ENCODE results near the gene GDF3.

Gene GDF3

GRCh38 chr12:7656121-7656520, 39.5 kb downstream of the GDF3 start:
- no peak overlapping the region for H3K4ac ChIP-seq (ENCODE audit: low read length)
- no peak overlapping the region for H2BK120ac ChIP-seq (ENCODE audit: low read depth, low read length)
- no peak overlapping the region for H3K14ac ChIP-seq (ENCODE audit: low read length)
- WGBS, 2 donors (ENCODE audit: extremely low coverage in 2 of 2, insufficient read length in 2 of 2, insufficient replicate concordance in 1 of 2) = no CpG with 5 or more reads among the region's 5 CpGs
- no peaks in the 10 kb centered on the region for H3K79me1 ChIP-seq (ENCODE audit: low read depth, low read length)
- no peak overlapping the region for H3K9ac ChIP-seq (ENCODE audit: low read depth, low read length, poor library complexity)
- H3K27ac ChIP-seq (replicated peaks; ENCODE audit: low read length) = no peak overlapping the region
- H3K36me3 ChIP-seq (replicated peaks in 1 of 2; ENCODE audit: control insufficient read depth in 2 of 2, insufficient read depth in 2 of 2, low read length in 2 of 2) = no peaks in the 10 kb centered on the region
- H3K9me3 ChIP-seq (replicated peaks in 1 of 2; ENCODE audit: control insufficient read depth in 2 of 2, insufficient read depth in 1 of 2, low read depth in 1 of 2, low read length in 2 of 2) = no peaks in the 10 kb centered on the region
- H2AK5ac ChIP-seq (ENCODE audit: low read depth, low read length) = no peak overlapping the region
- no peak overlapping the region for H3K18ac ChIP-seq (ENCODE audit: low read length)
- H4K91ac ChIP-seq (ENCODE audit: low read depth, low read length, poor library complexity) = no peak overlapping the region
- H4K8ac ChIP-seq (ENCODE audit: low read depth, low read length) = no peak overlapping the region
- no peak overlapping the region for H2BK15ac ChIP-seq (ENCODE audit: low read length)
- H3K4me3 ChIP-seq (ENCODE audit: low read length in 2 of 2) = no peak overlapping the region
- H3K23ac ChIP-seq (ENCODE audit: low read depth, low read length, poor library complexity) = no peak overlapping the region
- H3K27me3 ChIP-seq (ENCODE audit: control insufficient read depth in 3 of 3, insufficient read depth in 3 of 3, low read depth in 1 of 3, low read length in 3 of 3) = no peaks in the 10 kb centered on the region
- no peaks in the 10 kb centered on the region for H3K4me1 ChIP-seq (ENCODE audit: control insufficient read depth in 2 of 2, insufficient read depth in 1 of 2, low read depth in 1 of 2, low read length in 2 of 2)
- no peak for DNase-seq (ENCODE audit: low spot score)
- no peak overlapping the region for H2BK5ac ChIP-seq (ENCODE audit: low read length)
- H2BK12ac ChIP-seq (ENCODE audit: low read length) = no peak overlapping the region
- H3K4me2 ChIP-seq (ENCODE audit: insufficient read depth, low read length, poor library complexity, severe bottlenecking) = no peak overlapping the region
- no peak overlapping the region for H2AFZ ChIP-seq (ENCODE audit: low read length)

- H2BK12ac ChIP-seq (ENCODE audit: low read length) = no peak overlapping the region
- no CpG with 5 or more reads among the region's 5 CpGs for WGBS, 2 donors (ENCODE audit: extremely low coverage in 2 of 2, insufficient read length in 2 of 2, insufficient replicate concordance in 1 of 2)
- DNase-seq (ENCODE audit: low spot score) = no peak
- H2BK120ac ChIP-seq (ENCODE audit: low read depth, low read length) = no peak overlapping the region
- no peak overlapping the region for H3K4me2 ChIP-seq (ENCODE audit: insufficient read depth, low read length, poor library complexity, severe bottlenecking)
- no peaks in the 10 kb centered on the region for H3K79me1 ChIP-seq (ENCODE audit: low read depth, low read length)
- H3K14ac ChIP-seq (ENCODE audit: low read length) = no peak overlapping the region
- no peak overlapping the region for H2AK5ac ChIP-seq (ENCODE audit: low read depth, low read length)
- H3K4me3 ChIP-seq (ENCODE audit: low read length in 2 of 2) = no peak overlapping the region
- H4K8ac ChIP-seq (ENCODE audit: low read depth, low read length) = no peak overlapping the region
- no peak overlapping the region for H3K18ac ChIP-seq (ENCODE audit: low read length)
- no peak overlapping the region for H3K4ac ChIP-seq (ENCODE audit: low read length)
- H3K27me3 ChIP-seq (ENCODE audit: control insufficient read depth in 3 of 3, insufficient read depth in 3 of 3, low read depth in 1 of 3, low read length in 3 of 3) = no peaks in the 10 kb centered on the region
- H3K4me1 ChIP-seq (ENCODE audit: control insufficient read depth in 2 of 2, insufficient read depth in 1 of 2, low read depth in 1 of 2, low read length in 2 of 2) = no peaks in the 10 kb centered on the region
- no peak overlapping the region for H2BK15ac ChIP-seq (ENCODE audit: low read length)
- H2AFZ ChIP-seq (ENCODE audit: low read length) = no peak overlapping the region
- H3K27ac ChIP-seq (replicated peaks; ENCODE audit: low read length) = no peak overlapping the region
- H3K23ac ChIP-seq (ENCODE audit: low read depth, low read length, poor library complexity) = no peak overlapping the region
- H3K36me3 ChIP-seq (replicated peaks in 1 of 2; ENCODE audit: control insufficient read depth in 2 of 2, insufficient read depth in 2 of 2, low read length in 2 of 2) = no peaks in the 10 kb centered on the region
- H3K9ac ChIP-seq (ENCODE audit: low read depth, low read length, poor library complexity) = no peak overlapping the region
- H4K91ac ChIP-seq (ENCODE audit: low read depth, low read length, poor library complexity) = no peak overlapping the region
- no peaks in the 10 kb centered on the region for H3K9me3 ChIP-seq (replicated peaks in 1 of 2; ENCODE audit: control insufficient read depth in 2 of 2, insufficient read depth in 1 of 2, low read depth in 1 of 2, low read length in 2 of 2)
- no peak overlapping the region for H2BK5ac ChIP-seq (ENCODE audit: low read length)
These were observed 45.5 kb downstream of the GDF3 start for GRCh38 chr12:7650091-7650490.

GRCh38 chr12:7647071-7647470, 48.5 kb downstream of the GDF3 start:
- H2BK120ac ChIP-seq (ENCODE audit: low read depth, low read length) = no peak overlapping the region
- H3K27ac ChIP-seq (replicated peaks; ENCODE audit: low read length) = no peak overlapping the region
- no peak overlapping the region for H2BK5ac ChIP-seq (ENCODE audit: low read length)
- no peaks in the 10 kb centered on the region for H3K79me1 ChIP-seq (ENCODE audit: low read depth, low read length)
- WGBS, 2 donors (ENCODE audit: extremely low coverage in 2 of 2, insufficient read length in 2 of 2, insufficient replicate concordance in 1 of 2) = no CpG with 5 or more reads among the region's 1 CpG
- DNase-seq (ENCODE audit: low spot score) = no peak
- peaks cover 0 to 4% of the 10 kb centered on the region in 2 donors for H3K4me1 ChIP-seq (ENCODE audit: control insufficient read depth in 2 of 2, insufficient read depth in 1 of 2, low read depth in 1 of 2, low read length in 2 of 2)
- H2AFZ ChIP-seq (ENCODE audit: low read length) = no peak overlapping the region
- H2BK15ac ChIP-seq (ENCODE audit: low read length) = no peak overlapping the region
- H3K23ac ChIP-seq (ENCODE audit: low read depth, low read length, poor library complexity) = no peak overlapping the region
- H3K4ac ChIP-seq (ENCODE audit: low read length) = no peak overlapping the region
- no peak overlapping the region for H2AK5ac ChIP-seq (ENCODE audit: low read depth, low read length)
- no peak overlapping the region for H4K91ac ChIP-seq (ENCODE audit: low read depth, low read length, poor library complexity)
- H3K27me3 ChIP-seq (ENCODE audit: control insufficient read depth in 3 of 3, insufficient read depth in 3 of 3, low read depth in 1 of 3, low read length in 3 of 3) = no peaks in the 10 kb centered on the region
- H3K36me3 ChIP-seq (replicated peaks in 1 of 2; ENCODE audit: control insufficient read depth in 2 of 2, insufficient read depth in 2 of 2, low read length in 2 of 2) = no peaks in the 10 kb centered on the region
- no peak overlapping the region for H3K4me2 ChIP-seq (ENCODE audit: insufficient read depth, low read length, poor library complexity, severe bottlenecking)
- no peak overlapping the region for H4K8ac ChIP-seq (ENCODE audit: low read depth, low read length)
- H3K18ac ChIP-seq (ENCODE audit: low read length) = no peak overlapping the region
- H3K14ac ChIP-seq (ENCODE audit: low read length) = no peak overlapping the region
- H2BK12ac ChIP-seq (ENCODE audit: low read length) = no peak overlapping the region
- no peak overlapping the region for H3K4me3 ChIP-seq (ENCODE audit: low read length in 2 of 2)
- no peaks in the 10 kb centered on the region for H3K9me3 ChIP-seq (replicated peaks in 1 of 2; ENCODE audit: control insufficient read depth in 2 of 2, insufficient read depth in 1 of 2, low read depth in 1 of 2, low read length in 2 of 2)
- no peak overlapping the region for H3K9ac ChIP-seq (ENCODE audit: low read depth, low read length, poor library complexity)

GRCh38 chr12:7646178-7646475, 49.4 kb downstream of the GDF3 start:
- no CpG with 5 or more reads among the region's 3 CpGs for WGBS, 2 donors (ENCODE audit: extremely low coverage in 2 of 2, insufficient read length in 2 of 2, insufficient replicate concordance in 1 of 2)
- Histone ChIP-seq H3K4ac (ENCODE audit: low read length) (no peak overlapping the region), H3K27me3 (ENCODE audit: control insufficient read depth in 3 of 3, insufficient read depth in 3 of 3, low read depth in 1 of 3, low read length in 3 of 3) (peaks cover 0 to 2% (median 0%) of the 10 kb centered on the region in 3 experiments), H3K4me1 (ENCODE audit: control insufficient read depth in 2 of 2, insufficient read depth in 1 of 2, low read depth in 1 of 2, low read length in 2 of 2) (peaks cover 0 to 6% of the 10 kb centered on the region in 2 donors), H3K9ac (ENCODE audit: low read depth, low read length, poor library complexity) (no peak overlapping the region), H2BK120ac (ENCODE audit: low read depth, low read length) (no peak overlapping the region), H4K91ac (ENCODE audit: low read depth, low read length, poor library complexity) (no peak overlapping the region), H3K79me1 (ENCODE audit: low read depth, low read length) (no peaks in the 10 kb centered on the region), H3K27ac (replicated peaks; ENCODE audit: low read length) (no peak overlapping the region), H2BK5ac (ENCODE audit: low read length) (no peak overlapping the region), H3K4me3 (ENCODE audit: low read length in 2 of 2) (no peak overlapping the region), H3K14ac (ENCODE audit: low read length) (no peak overlapping the region), H3K9me3 (replicated peaks in 1 of 2; ENCODE audit: control insufficient read depth in 2 of 2, insufficient read depth in 1 of 2, low read depth in 1 of 2, low read length in 2 of 2) (no peaks in the 10 kb centered on the region), H3K4me2 (ENCODE audit: insufficient read depth, low read length, poor library complexity, severe bottlenecking) (no peak overlapping the region), H2BK12ac (ENCODE audit: low read length) (no peak overlapping the region), H3K23ac (ENCODE audit: low read depth, low read length, poor library complexity) (no peak overlapping the region), H4K8ac (ENCODE audit: low read depth, low read length) (no peak overlapping the region), H2BK15ac (ENCODE audit: low read length) (no peak overlapping the region), H2AFZ (ENCODE audit: low read length) (no peak overlapping the region), H3K36me3 (replicated peaks in 1 of 2; ENCODE audit: control insufficient read depth in 2 of 2, insufficient read depth in 2 of 2, low read length in 2 of 2) (no peaks in the 10 kb centered on the region), H2AK5ac (ENCODE audit: low read depth, low read length) (no peak overlapping the region), H3K18ac (ENCODE audit: low read length) (no peak overlapping the region)
- no peak for DNase-seq (ENCODE audit: low spot score)
